Stimulated activated CD8-positive, alpha-beta memory T cell treated with anti-CD3 and anti-CD28 coated beads, Interleukin-7, amount 100 ng/mL, for 48 hours (primary cell): ENCODE measurements around the gene ANKRD40.
"Not testable (repeated sequence)": the region's sequence is repeated elsewhere in the genome, so short reads cannot be mapped to it uniquely, and the experiment has no call there.

Experiments used
- DNase-seq, 2 donors: peaks; one replicate each; pipeline ENCODE4 v3.0.0-alpha.2; 2020; ENCODE audit warnings: low read depth in 1 of 2; ENCODE audit errors: extremely low read depth in 1 of 2

ANKRD40 gene

DNA sequence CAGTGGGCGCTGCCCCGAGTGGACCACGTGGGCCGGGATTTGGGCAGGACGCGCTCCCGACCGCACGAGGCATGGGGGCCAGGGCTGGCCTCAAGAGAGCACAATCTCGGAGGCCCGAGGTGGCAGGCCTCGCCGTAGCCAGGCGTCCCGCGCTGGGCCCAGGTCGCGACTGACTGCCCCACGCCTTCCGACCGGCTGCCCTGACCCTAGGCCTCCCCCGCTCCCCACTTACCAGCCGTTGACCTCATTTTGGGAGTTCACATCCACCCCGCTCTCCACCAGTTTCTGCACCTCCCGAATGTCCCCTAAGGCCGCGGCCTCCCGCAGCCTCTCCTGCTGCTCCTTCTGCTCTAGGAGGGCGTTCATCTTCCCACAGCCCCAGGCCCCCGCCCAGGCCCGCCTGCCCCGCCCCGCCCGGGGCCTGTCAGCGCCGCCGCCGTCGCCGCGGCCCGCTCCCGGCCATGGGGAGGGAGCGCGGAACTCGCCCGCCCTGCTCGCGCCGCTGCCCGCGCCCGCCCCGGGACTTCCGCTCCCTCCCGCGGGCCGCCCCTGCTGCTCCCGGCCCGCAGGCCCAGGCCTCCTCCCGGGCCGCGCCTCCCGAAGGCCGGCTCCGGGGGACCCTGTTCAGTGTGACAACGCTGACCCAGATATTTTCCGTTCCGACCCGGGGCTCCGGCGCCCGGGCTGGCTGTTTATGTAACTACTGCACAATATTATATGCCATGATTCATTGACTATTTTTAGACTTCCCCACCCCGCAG is at the start of gene ANKRD40:
Gene ANKRD40, minus strand, starts transcription at position 626 of the 761 bp plus-strand sequence. Its CDS starts 260 bp downstream, at position 366.
- peak; percentile 75 to 79 for DNase-seq

DNA sequence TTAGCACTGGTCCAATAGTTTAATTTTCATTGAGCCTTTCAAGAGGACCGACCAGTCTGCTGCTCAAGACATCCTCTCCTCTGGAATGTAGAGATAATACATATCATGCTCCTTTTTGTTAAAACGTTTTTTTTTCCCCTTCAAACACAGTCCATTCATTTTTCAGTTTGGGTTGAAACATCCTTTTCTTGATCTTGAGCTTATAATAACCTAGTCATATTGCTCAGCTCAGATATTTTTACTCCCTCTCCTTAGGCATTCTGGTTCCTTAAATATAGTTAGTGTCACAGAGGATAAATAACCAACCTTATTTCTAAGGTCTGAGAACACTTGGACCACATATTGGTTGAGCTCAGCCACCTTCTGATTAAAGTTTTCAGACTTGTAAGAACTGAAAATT is 46.8 kb upstream of the ANKRD40 start:
- no peak for DNase-seq

DNA sequence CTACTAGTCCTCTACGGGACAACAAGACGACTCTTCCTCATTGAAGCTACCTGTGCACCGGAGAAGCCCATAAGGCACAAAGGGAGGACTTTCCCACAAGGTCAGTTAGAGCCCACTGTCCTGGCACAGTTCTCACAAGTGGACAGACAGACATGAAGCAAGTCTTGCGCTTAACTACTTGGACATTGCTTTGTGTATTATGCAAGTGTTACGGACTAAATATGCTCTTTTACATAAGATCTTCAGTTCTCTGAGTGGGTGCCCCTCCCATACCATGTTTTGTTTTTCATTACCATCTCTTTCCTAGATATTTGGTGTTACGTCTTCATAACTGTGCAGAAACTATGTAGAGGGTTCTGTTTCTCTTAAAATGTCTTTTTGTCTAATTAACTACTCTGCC is 41.5 kb upstream of the ANKRD40 start:
- DNase-seq = no peak

DNA sequence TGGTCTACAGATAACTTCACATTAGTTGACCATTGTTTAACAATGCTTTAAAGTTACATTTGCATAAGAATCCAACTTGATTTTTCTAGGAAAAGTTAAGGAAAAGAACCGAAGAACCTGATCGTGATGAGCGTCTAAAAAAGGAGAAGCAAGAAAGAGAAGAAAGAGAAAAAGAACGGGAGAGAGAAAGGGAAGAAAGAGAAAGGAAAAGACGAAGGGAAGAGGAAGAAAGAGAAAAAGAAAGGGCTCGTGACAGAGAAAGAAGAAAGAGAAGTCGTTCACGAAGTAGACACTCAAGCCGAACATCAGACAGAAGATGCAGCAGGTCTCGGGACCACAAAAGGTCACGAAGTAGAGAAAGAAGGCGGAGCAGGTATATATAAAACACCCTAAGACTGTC is 37.9 kb upstream of the ANKRD40 start:
- DNase-seq = no peak

GRCh38 chr17:50739098-50739497 is 31.4 kb upstream of the ANKRD40 start:
- no peak for DNase-seq

- DNase-seq = peak in 1 of 2 donors; percentile 20
These were observed 29.5 kb upstream of the ANKRD40 start for GRCh38 chr17:50737118-50737698.

DNA sequence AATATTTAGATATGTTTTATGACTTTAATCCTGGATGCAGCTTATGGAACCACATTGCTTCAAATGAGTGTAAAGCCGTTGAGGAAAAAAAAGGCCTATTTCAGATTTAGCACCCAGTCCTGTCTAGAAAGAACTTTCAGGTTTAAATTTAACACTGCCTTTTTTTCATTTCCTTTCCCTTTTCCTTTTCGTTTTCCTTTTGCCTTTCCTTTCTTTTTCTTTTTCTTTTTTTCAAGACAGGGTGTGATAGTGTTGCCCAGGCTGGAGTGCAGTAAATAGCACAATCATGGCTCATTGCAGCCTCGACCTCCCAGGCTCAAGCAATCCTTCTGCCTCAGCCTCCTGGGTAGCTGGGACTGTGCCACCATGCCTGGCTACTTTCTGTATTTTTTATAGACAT is 27.6 kb upstream of the ANKRD40 start:
- no peak for DNase-seq

DNA sequence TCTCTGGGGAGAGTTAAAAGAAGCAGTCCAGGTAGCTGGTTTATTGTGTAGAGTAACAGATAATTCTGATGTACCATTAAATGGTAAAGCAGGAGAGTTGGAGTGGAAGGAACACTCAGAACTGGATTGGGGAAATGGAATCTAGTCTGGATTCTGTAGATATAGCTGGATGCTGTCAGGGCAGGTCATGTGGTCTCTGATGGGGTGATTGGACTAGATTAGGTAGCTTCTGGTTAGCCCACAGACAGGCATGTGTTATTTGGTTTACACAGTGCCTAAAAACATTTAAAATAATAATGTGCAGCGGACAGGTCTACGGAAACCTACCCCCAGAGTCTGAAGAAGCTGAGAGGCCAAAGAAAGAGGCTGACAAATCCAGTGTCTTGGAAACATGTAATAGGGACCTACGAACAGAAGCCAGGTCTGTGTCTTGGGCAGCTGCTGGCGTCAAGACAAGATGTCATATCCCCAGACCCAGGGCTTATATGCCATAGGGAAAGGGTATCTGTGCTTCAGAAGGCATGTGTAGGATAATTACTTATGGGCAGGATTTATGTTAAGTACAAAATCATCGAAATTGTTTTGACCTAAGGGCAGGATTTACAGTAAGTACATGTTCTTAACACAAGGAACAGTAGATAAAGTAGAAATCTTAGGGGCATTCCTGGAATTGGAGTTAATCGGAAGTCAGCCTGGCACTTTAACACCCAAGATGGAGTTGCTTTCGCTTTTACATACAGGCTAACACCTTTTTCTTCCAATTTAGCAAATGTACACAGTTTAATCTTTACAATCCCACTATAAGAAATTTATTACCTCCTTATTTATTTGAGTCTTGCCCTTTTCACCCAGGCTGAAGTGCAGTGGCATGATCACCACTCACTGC is 24.1 kb upstream of the ANKRD40 start:
- DNase-seq = no peak

- no peak for DNase-seq
These were observed 21.4 kb upstream of the ANKRD40 start for GRCh38 chr17:50728881-50729765.

DNA sequence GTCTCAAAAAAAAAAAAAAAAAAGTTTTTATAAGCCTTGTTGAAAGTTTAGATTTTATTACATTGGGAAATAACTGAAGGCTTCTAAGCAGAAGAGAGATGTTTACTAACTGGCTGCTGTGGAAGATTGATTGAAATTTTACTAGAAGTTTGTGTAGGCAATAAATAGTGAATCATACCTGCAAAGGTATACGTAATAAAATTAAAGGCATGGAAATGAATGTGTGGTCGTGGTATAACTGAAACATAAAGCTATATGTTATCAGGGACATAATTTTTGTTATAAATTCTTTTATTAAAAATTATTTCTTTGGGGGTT is 20.4 kb upstream of the ANKRD40 start:
- DNase-seq = no peak

DNA sequence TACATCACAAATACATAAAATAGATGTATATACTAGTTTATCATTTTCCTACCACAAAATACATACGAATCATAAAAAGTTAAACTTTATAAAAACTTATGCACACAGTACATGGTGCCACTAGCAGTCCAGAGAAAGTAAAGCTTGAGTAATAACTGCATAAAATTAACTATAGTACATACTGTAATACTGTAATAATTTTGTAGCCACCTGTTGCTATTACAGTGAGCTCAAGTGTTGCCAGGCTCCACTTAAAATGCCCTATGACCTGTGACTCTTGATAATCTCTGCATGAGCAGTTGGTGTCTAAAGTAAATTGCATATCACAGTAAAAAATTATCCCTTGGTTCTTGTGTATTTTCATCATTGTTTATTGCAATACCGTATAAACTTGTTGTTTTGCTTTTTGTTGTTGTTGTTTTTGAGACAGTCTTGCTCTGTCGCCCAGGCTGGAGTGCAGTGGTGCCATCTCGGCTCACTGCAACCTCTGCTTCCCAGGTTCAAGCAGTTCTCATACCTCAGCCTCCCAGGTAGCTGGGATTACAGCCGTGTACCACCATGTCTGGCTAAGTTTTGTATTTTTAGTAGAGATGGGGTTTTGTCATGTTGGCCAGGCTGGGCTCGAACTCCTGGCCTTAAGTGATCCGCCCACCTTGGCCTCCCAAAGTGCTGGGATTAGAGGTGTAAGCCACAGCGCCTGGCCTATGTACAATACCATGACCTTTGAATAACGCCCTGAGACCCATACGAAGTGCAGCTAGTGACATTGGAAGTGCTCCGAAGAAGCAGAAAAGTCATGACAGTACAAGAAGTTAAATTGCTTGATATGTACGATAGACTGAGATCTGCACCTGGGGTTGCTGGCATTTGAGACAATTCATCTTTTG is 18.3 kb upstream of the ANKRD40 start:
- no peak for DNase-seq

DNA sequence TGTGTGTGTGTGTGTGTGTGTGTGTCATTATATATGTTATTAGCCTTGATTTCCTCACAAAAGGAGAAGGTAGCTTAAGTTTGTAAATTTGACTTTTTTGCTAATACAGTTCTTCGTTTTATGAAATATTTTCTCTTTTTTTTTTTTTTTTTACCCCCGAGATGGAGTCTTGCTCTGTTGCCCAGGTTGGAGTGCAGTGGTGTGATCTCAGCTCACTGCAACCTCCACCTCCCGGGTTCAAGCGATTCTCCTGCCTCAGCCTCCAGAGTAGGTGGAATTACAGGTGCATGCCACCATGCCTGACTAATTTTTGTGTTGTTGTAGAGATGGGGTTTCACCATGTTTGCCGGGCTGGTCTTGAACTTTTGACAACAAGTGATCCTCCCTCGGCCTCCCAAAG is 16.9 kb upstream of the ANKRD40 start:
- DNase-seq = not testable (repeated sequence)

- DNase-seq = no peak
These were observed 15.0 kb upstream of the ANKRD40 start for GRCh38 chr17:50722746-50723145.

- no peak for DNase-seq
These were observed 13.7 kb upstream of the ANKRD40 start for GRCh38 chr17:50721194-50722010.

DNA sequence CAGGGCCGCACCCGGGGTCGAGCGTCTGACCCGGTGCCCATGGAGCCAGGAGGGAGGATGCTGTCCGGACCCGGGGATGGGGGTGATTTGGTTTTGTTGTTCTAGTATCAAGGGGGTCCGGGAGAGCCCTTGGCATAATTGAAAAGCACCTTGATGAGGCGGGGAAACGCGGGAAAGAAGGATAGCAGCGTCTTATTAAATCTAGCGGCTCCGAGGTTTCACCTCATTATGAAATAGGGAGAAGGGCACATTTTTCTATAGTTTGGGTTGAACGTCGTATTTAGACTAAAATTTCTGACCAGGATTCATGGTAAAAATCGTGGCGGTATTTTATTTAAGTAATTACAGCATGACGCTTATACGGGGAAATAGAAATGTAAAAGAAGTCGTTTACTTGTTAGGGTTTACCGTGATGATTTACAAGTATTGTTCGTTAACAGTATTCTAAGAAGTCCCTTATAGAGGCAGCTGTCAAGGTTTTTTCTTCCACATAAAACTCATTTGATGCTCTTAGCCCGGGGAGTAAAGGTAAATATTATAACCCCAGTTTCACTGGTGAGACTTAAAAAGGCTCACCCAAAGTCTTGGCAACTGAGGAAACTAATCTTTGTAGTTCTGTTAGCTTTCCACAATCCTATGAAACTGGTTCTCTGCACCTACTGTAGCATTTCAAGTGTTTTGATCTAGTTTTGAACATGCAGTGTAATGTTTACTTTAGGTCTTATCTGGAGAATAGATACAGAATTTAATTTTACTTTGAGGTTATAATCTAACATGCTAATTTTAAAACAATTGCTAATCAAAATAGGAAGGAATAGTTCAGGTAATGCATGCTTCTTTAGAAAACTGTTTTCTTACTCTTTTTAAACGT is 12.4 kb upstream of the ANKRD40 start:
- DNase-seq = no peak

DNA sequence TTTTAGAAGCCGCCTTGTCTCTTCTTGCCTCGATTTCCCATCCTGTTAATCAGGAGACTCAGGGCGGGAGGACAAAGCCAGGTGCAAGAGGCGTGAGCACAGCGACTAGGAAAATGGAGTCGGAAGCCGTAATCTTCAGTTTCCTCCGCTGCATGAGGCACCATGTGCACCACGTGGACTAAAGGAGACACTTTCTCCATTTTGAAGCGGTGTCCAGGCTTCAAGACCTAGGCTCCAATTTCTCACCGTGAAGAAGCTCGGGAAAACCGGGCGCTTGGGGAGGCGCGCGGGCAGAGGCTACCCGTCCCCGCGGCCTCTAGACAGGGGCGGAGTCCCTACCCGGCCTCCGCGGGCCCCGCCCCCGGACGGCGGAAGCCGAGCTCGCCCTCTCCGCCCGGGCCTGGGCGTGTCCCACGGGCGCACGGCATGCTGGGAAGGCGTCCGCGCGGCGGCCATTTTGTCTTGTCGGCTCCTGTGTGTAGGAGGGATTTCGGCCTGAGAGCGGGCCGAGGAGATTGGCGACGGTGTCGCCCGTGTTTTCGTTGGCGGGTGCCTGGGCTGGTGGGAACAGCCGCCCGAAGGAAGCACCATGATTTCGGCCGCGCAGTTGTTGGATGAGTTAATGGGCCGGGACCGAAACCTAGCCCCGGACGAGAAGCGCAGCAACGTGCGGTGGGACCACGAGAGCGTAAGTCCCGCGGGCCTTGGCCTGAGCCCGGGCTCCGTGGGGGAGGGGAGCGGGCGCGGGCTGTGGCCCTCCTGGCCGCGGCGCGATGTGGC is 11.6 kb upstream of the ANKRD40 start, which contains the start of gene LUC7L3:
Gene LUC7L3, plus strand, starts transcription at position 460 of the 780 bp plus-strand sequence. Its CDS starts 130 bp downstream, at position 590.
- DNase-seq = peak; percentile 83 to 92

DNA sequence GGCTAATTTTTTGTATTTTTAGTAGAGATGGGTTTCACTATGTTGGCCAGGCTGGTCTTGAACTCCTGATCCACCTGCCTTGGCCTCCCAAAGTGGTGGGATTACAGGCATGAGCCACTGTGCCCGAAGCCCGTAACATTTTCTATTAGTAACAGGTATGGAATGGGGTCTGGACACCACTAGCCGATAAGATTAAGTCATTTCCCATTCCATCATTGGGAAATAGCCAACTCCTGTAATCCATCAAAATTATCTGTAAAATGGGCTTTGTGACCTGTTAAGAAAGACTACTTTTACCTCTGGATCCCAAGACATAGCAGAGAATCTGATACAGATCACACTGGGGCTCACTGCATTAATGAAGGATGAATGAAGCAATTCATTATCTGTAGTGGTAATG is 7.8 kb upstream of the ANKRD40 start:
- DNase-seq = no peak
